ENCODE results near the gene MRPL24.
A peak's percentile ranks its signal among the peaks of the same experiment; 100 is the strongest.
"Not testable (repeated sequence)": the region's sequence is repeated elsewhere in the genome, so short reads cannot be mapped to it uniquely, and the experiment has no call there.

Gene MRPL24

DNA sequence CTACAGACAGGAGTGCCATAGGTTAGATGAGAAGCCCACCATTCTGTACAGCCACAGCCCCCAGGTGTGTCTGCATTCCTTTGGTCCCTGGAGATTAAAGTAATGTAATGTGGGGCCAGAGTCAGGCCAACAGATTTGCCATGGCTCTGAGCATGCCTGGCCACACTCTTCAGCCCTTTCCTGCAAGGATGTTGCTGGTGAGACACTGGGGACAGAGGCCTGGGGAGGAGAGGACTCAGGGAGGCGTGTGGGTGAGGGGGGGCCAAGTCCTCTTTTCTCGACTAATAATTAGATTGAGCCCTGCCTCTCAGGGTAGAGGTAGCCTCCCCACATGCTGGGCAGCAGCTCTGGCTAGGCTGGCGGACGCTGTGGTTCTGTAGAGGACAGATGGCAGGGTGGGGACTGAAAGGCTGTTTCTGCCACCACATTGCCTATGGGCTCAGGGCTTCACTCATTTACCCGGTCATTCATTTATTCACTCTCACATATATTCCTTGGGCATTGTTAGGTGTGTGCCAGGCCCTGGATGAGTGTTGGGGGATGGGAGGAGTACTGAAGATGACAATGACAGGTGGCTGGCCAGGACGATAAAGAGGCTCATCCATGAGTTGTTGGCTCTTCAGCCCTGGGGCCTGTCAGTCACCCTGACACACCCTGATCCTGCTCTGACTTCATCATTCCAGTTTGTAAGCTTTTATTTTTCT lies 19.4 kb upstream of the MRPL24 start:
- no peak for DNase-seq

DNA sequence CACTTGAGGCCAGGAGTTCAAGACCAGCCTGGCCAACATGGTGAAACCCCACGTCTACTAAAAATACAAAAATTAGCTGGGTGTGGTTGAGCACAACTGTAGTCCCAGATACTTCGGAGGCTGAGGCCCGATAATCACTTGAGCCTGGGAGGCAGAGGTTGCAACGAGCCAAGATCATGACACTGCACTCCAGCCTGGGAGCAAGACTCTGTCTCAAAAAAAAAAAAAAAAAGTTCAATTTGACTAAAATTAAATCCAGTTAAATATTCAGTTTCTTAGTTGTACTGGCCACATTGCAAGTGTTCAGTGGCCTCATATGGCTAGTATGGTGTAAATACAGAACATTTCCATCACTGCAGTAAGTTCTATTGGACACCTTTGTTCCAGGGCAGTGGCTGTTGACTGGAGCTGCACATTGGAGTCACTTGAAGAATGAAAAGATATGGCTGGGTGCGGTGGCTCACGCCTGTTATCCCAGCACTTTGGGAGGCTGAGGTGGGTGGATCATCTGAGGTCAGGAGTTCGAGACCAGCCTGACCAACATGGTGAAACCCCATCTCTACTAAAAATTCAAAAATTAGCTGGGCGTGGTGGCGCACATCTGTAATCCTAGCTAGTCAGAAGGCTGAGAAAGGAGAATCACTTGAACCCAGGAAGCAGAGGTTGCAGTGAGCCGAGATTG lies 16.8 kb upstream of the MRPL24 start:
- DNase-seq: not testable (repeated sequence)

- DNase-seq: no peak
These were observed 15.5 kb upstream of the MRPL24 start for GRCh38 chr1:156756355-156756754.

- no peak for DNase-seq
These were observed 14.7 kb upstream of the MRPL24 start for GRCh38 chr1:156755527-156755950.

DNA sequence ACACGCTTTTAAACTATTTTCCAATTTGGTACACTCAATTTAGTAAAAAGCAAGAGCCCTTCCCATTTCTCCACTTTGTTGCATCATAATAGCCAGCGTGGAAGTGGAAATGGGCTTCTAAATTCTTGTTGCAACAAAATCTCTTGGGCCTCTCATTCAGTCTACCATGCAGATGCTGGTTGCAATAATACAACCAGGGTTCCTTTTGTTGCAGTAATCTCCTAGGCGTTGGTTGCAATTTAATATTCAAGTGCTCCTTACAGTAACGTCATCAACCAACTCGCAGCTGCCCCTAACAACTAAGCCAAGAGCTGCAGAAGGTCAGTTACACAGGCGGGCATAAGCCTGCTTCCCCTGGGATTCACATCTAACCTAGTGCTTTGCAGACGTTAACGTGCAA lies 13.3 kb upstream of the MRPL24 start:
- no peak for DNase-seq

- DNase-seq: no peak
These were observed 12.1 kb upstream of the MRPL24 start for GRCh38 chr1:156752843-156753482.

DNA sequence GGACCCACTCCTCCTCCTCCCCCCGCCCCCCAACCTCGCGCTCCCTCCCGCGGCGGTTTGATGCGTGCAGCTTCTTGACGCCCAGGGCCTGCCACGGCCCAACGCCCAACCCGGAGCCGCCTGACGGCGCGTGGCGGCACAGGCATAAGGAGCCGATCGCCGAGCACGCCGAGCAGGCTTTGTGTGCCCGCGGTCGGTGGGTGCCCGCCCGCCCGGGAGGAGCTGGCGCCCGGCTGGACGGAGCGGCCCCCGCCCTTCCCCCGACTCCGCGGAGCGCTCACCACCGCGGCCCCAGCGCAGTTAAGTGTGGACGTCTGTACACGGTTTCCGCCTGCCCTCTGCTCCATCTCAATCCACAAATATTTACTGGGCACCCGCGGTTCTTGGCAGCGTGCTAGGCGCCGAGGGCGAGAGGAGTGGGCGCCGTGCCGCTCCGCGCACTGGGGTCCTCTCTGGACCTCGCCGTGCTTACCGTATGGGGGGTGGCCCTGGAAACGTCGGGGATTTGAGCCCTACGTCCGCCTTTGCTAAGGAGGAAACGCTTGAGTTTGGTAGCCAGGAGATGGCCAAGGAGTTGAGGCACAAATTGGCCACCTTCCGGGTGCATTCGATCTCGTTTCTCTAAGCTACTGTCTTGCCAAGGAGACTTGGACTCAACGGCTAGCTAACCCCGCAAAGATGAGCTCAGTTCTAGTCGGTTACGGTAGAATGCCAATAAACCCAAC lies 11.0 kb upstream of the MRPL24 start:
- DNase-seq: peak; percentile 93

DNA sequence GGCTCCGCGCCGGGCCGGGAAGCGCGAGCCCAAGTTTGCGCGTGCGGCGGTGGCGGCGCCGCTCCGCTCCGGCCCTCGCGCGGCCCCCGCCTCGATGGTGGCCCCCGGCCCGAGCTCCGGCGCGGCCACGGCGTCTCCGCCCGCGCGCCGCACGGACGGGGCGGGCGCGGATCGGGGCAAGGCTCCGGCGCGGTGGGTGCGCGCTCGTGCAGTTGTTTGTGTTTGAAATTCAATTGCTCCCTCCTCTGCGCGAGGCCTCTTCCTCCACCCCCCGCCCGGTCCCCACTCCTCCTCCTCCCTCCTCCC lies 10.5 kb upstream of the MRPL24 start, which contains the start of gene HDGF:
Gene HDGF (minus strand): TSS at position 225 of the 306 bp plus-strand sequence. CDS start 246 bp downstream, outside the sequence.
- no peak for DNase-seq

- DNase-seq: no peak
These were observed 10.0 kb upstream of the MRPL24 start for GRCh38 chr1:156750711-156751450.

- DNase-seq: no peak
These were observed 9.3 kb upstream of the MRPL24 start for GRCh38 chr1:156750191-156750672.

GRCh38 chr1:156749419-156750118 lies 8.7 kb upstream of the MRPL24 start:
- DNase-seq: no peak

DNA sequence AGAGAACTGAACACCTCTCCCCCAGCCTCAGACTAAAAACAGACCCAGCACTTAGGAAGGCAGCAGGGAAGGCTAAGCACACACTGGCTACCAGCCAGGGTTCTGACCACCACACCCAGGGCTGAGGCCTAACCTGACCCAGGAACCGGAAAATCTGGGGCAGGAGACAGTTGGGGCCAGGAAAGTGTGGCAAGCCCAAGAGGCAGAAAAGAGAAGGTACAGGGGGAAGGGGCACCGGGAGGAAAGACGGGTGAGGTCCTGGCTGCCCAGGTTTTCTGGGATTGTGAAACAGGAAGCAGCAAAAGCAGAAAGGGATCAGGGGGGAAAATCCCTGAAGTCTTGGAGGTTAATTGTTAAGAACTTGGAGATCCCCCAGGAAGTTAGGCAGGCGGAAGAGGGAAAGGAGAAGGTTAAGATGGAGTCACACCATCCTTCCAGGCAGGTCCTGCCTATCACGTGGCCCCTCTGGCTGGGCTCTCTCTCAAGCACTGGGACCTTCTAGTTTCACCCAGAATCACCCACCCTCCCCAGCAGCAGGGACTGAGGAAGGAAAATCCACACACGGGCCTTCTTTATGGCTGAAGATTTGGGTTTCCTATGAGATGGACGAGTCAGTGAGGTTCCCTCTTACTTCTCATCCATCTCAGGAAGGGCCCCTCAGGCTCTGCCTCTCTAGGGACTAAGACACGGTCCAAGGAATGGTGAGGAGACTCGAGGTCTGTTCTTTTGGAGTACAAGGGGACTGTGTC lies 8.0 kb upstream of the MRPL24 start:
- DNase-seq: no peak

DNA sequence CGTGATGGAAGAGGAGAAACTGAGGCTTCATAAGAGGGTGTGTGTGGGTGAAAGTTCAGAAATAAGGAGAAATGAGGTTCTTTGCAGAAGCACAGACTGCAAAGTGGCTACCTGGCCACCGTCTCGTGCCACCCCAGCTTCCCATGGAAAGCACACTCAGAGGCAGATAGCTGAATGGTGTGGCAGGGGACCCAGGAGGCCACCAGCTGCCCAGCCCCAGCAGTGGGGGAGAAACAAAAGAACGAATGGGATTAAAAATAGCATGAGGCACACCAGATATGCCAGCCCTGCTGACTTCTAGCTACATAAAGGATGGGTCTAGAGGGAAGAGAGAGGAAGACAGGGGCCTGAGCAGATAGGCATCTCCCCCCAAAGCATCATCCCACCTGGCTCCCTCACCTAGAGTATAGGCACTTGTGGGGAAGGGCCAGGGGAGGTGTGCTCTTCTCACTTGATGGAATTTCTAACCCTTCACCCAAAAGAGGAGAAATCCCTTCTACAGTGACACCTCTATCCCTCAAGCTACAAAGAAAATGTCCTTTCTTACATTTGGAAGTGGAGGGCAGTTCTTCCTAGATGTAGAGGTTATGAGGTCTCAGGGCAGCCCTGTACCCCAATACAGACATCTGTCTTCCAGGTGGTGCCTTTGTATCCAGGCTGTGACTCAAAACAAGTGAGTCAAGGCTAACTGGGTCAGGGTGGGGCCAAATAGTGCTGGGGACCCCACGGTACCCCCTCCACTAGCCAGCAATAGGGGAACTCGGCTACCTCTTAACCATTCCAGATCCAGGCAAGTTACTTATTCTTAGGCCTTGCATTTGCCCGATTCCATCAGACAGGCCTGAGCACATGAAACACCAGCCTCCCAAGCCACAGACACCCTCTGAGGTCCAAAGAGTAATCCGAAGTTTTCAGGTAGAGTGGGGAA lies 7.1 kb upstream of the MRPL24 start:
- DNase-seq: no peak

DNA sequence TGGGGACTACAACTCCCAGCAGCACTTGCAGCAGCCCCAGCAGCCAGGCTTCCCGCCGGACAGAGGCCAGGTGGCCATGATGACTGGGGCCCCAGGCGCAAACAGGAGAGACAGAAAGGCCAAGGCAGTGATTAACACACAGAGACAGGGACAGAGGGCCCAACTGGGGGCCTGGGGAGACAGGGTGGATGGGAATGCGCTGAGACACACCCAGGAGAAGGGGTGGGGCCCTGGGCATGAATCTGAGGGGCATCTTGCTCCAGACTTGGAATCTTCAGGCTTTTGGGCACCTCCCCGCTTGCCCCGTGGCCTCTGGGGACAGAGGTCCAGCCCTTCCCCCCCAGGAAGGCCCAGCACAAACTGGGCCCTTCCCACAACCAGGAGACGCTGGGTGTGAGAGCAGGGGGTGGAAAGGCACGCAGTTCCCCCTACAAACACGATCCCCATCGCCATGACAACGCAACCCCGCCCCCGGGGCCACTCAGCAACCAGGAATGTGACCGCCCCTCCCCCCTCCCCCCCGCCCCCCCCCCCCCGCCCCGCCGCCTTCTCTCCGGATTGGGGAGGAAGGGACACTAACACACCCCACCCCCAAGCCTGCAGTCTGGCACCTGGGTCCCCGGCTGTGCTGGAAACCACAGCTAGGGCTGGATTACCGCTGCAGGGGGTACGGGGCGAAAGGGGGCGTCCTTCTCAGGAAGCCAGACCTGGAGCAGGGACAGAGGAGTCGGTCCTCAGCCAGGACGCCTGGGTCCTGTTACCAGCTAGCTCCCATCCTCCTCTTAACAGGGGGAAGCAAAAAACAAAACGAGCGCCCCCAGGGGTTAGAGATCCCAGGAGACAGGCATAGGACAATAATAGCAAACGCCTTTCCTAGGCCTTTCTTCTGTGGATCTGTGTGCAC lies 6.1 kb upstream of the MRPL24 start:
- peak; percentile 89 for DNase-seq

DNA sequence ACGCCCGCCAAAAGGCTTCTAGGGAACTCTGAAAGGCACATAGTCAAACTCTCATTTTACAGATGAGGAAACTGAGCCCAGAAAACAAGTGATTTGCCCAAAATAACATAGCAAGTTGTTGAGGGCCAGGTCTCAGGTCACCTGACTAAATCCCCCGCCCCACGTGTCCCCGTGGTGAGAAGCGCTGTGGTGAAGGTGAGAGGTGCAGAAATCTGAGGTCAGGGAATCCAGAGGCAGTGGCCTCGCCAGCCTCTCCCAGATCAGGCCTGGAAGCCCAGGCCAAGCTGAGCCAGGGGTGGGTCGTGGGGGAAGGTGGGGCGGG lies 5.5 kb upstream of the MRPL24 start:
- DNase-seq: no peak

- DNase-seq: no peak
These were observed 5.0 kb upstream of the MRPL24 start for GRCh38 chr1:156745881-156746280.

GRCh38 chr1:156744786-156745419 lies 4.0 kb upstream of the MRPL24 start:
- no peak for DNase-seq

GRCh38 chr1:156744344-156744743 lies 3.5 kb upstream of the MRPL24 start:
- no peak for DNase-seq
